VCaP (cell line): ENCODE results near the gene DAW1.

Experiments
- H3K27ac ChIP-seq: fragments of 450-650 bp; 2 replicates; pipeline ENCODE4 v1.5.1; 2017
- CTCF ChIP-seq: fragments of 450-650 bp; conservative IDR thresholded peaks from 2 replicates; pipeline ENCODE4 v1.5.1; 2017; ENCODE audit warnings: mild to moderate bottlenecking, moderate library complexity

Gene DAW1

GRCh38 chr2:227876300-227876801 lies 4.9 kb downstream of the DAW1 start:
- H3K27ac ChIP-seq: no peak overlapping the region
- TF ChIP-seq CTCF: no peak

- no peak overlapping the region for H3K27ac ChIP-seq
- no peak for TF ChIP-seq CTCF
These were observed 6.2 kb downstream of the DAW1 start for GRCh38 chr2:227877421-227878310.

- no peak for TF ChIP-seq CTCF
- no peak overlapping the region for H3K27ac ChIP-seq
These were observed 9.0 kb downstream of the DAW1 start for GRCh38 chr2:227880460-227880859.

DNA sequence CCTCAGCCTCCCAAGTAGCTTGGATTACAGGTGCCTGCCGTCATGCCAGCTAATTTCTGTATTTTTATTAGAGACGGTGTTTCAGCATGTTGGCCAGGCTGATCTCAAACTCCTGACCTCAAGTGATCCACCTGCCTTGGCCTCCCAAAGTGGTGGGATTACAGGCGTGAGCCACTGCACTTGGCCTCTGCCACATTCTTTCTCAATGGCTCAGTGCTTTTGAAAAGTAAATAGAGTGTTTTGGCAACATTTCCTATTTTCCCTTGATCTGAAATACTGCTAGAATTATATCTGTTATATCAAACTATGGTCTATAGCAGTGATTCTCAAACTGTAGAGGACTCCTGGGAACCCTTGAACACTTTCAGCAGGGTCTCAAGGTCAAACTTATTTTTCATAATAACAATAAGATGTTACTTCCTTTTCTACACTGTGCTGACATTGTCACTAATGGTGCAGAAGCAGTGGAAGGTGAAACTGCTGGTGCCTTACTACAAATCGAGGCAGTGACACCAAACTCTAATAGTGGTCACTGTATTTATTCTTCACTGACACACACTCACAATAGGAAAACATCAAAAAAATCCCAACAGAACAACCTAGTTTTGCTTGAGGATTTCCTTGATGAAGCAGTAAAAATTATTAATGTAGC lies 10.6 kb downstream of the DAW1 start:
- TF ChIP-seq CTCF: no peak
- H3K27ac ChIP-seq: no peak overlapping the region

DNA sequence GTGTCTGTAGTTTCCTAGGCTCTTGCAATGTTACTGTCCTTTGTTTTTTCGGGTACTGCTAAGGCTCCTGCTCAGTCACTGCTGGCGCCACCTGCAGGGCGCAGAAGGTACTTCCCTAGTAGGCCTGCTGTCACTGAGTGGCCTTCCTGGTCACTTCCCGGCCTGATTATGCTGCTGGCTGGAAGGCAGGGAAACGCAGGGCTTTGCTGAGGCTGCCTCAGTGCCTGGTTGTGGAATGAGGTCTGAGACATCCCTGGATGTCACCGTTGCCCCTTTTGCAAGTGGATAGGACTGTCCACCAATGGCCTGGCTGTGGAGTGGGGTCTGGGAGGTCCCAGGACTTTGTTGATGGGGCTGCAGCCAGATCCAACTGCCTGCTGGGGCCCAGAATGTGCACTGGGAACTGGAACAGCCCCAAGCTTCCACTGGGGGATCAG lies 13.1 kb downstream of the DAW1 start:
- TF ChIP-seq CTCF: peak; percentile 89
- H3K27ac ChIP-seq: no peak overlapping the region

GRCh38 chr2:227886149-227886548 lies 14.7 kb downstream of the DAW1 start:
- no peak for TF ChIP-seq CTCF

GRCh38 chr2:227888289-227888688 lies 16.9 kb downstream of the DAW1 start:
- no peak for TF ChIP-seq CTCF
- no peak overlapping the region for H3K27ac ChIP-seq

More at GRCh38 chr2:227886149-227886548, 14.7 kb downstream of the DAW1 start:
- no peak overlapping the region for H3K27ac ChIP-seq
